ENCODE data around the gene GFI1.

DNA sequence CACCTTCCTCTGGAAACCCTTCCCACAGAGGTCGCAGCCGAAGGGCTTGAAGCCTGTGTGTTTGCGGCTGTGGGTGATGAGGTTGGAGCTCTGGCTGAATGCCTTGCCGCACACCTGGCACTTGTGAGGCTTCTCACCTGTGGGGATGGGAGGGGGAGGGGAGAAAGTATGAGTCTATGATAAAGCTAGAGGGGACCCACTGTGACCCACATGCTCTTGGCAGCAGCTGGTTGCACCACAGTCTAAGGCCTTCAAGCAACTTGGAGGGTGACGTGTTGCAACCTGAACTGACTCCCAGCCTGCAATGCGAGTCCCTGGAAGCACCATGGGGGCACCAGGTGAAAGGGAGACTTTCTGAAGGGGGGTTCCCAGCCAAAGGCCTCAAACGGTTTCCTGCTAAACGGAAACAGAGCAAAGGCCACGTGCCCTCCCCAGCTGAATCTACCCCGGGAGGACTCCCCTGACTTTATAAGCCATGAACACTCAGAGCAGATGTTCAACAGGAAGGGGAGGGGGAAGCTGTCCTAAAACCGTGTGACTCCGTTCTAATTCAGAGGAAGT is 10.6 kb downstream of the GFI1 start:
- TF ChIP-seq, protein P1, sequence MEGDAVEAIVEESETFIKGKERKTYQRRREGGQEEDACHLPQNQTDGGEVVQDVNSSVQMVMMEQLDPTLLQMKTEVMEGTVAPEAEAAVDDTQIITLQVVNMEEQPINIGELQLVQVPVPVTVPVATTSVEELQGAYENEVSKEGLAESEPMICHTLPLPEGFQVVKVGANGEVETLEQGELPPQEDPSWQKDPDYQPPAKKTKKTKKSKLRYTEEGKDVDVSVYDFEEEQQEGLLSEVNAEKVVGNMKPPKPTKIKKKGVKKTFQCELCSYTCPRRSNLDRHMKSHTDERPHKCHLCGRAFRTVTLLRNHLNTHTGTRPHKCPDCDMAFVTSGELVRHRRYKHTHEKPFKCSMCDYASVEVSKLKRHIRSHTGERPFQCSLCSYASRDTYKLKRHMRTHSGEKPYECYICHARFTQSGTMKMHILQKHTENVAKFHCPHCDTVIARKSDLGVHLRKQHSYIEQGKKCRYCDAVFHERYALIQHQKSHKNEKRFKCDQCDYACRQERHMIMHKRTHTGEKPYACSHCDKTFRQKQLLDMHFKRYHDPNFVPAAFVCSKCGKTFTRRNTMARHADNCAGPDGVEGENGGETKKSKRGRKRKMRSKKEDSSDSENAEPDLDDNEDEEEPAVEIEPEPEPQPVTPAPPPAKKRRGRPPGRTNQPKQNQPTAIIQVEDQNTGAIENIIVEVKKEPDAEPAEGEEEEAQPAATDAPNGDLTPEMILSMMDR (IDR thresholded peaks at IDR 0.05; ENCODE audit: low read depth, low read length): no peak
- TF ChIP-seq EZH2phosphoT487 (IDR thresholded peaks at IDR 0.05; ENCODE audit: low read depth): no peak

Measured in OCI-LY3 (cell line).